ENCODE measurements around the gene ATP6AP1. TPM values are rescaled to one million over a fixed set of nuclear protein-coding genes. Genes with fewer than 3 reads are reported as not detected.

The ATP6AP1 gene
- polyA plus RNA-seq, 4 donors: 90.0 to 165 (median 151) TPM

DNA sequence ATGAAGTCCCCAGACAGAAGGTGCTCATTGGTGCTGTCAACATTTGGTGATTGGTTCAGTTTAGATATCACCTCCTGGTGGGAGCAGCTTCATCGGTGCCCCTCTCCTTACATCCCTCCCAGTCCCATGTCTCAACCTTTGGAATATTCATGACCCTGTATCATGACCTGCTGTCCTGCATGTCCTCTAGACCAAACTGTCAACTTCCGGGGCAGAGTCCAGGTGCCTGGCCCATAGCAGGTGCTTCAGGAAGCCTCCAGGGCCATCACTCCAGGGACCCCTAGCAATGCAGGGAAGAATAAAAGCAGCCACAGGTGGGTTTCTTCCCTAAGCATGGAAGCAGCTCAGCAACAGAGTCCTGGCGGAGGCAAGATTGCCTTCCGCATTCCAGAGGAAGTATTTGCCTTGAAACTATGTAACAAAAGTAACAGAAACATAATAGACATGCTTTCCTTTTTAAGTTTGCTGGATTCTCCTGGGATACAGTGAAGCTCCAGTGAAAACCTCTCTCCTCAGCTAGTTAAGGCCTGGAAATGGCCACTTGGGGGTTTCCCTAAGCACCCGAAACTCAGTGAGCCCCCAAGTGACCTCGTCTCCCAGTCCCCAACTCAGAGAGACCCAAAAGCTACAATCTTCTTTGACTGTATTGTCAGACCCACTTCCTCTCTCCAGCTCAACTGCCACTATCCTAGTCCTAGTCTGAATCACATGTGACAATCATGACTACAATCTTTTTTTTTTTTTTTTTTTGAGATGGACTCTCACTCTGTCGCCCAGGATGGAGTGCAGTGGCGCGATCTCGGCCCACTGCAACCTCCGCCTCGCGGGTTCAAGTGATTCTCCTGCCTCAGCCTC lies 1.3 kb upstream of the ATP6AP1 start:
- no peak for DNase-seq (ENCODE audit: low read depth in 4 of 4, low spot score in 3 of 4)

DNA sequence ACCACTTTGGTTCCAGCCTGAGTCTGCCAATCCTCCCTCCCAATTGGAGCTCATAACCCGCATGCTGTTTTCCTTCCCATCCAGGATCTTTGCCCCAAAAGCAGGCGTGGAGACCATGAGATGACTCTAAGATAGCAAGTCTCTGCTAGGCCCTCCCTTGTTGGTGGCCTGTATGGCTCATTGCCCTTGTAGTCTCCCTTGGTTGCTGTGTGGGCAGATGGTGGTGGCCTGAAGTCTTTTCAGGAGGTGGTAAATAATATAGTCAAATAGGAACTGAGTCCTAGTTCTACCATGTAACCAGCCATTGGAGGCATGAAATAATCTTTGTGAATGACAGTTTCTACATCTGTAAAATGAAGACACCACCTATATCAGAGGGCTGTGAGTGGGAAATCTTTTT lies 1.2 kb downstream of the ATP6AP1 start:
- no peak for DNase-seq (ENCODE audit: low read depth in 4 of 4, low spot score in 3 of 4)

DNA sequence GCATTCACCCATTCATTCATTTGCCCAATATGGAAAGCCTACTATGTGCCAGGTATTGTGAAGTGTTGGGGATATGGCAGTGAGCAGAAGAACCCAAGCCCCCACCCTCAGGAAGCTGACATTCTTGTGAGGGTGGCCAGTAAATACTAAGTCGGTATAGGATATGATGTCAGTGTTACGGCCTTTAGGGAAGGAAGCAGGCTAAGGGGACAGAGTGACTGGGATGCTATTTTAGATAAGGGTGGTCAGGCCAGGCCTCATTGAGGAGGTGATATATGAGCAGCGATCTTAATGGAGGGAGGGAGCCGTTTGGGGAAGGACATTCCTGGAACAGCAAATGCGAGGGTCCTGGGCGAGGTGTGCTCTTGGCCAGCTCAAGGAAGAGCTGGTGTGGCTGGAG lies 2.0 kb downstream of the ATP6AP1 start:
- DNase-seq (ENCODE audit: low read depth in 4 of 4, low spot score in 3 of 4): no peak

DNA sequence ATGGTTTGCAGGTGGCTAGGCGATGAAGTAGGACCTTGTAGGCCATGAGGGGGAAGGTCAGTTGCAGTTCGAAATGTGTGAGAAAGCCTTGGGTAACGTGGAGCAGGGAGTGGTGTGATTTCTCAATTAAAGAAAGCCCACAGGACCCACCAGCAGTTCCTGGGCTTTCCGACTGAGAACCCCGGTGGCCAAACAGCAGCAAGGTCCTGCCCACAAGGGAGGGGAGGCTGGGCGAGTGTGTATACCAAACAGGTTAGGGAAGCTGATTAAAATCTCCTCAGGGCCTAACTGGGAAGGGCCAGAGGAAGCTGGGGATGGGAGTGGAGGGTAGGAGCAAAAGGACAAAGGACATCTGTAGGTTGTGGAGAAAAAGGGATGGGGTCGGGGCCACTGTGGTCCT lies 2.4 kb downstream of the ATP6AP1 start:
- DNase-seq (ENCODE audit: low read depth in 4 of 4, low spot score in 3 of 4): no peak

DNA sequence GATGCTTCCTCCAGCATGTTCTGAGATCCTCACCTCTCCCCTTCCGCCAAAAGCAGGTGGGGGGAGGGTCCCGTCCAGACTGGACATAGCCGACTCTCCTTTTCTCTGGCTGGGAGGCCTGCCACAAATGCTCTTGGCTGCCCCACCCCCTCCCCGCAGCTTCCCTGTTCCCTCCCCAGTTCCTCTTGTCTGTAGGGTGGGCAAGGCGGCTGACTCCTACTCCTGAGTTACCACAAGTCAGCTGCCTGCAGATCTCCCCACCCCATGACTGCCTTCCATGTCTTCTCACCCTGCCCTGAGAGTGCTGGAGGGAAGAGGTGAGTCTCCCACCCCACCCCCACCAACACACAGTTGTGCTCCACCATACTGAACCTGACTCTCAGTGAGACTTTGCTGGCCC lies 2.9 kb downstream of the ATP6AP1 start:
- DNase-seq (ENCODE audit: low read depth in 4 of 4, low spot score in 3 of 4): no peak

DNA sequence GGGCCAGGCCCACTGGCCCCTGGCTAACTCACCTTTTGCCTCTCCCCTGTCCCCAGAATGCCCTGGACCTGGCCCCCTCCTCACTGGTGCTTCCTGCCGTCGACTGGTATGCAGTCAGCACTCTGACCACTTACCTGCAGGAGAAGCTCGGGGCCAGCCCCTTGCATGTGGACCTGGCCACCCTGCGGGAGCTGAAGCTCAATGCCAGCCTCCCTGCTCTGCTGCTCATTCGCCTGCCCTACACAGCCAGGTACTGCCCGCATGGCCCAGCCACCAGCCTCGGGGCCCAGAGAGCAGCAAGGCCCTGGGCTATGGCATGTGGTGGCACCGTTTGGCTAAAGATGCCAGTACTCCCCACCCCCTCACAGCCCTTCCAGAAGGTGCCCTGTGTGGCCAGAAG lies 3.7 kb downstream of the ATP6AP1 start:
- no peak for DNase-seq (ENCODE audit: low read depth in 4 of 4, low spot score in 3 of 4)

DNA sequence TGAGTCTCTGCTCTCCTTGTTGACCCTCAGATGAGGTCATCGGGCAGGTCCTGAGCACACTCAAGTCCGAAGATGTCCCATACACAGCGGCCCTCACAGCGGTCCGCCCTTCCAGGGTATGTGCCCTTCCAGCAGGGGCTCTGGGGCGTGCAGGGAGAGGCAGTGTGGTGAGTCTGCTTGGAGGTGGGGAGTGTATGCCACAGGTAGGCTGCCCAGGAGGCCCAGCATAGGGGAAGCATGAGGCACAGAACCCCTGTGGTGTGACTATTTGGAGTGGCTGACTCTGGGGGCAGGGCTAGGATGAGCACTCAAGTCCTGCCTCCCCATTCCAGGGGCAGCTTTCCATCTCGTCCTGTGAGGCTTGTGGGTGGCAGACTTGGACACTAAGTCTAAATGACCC lies 5.1 kb downstream of the ATP6AP1 start:
- no peak for DNase-seq (ENCODE audit: low read depth in 4 of 4, low spot score in 3 of 4)

DNA sequence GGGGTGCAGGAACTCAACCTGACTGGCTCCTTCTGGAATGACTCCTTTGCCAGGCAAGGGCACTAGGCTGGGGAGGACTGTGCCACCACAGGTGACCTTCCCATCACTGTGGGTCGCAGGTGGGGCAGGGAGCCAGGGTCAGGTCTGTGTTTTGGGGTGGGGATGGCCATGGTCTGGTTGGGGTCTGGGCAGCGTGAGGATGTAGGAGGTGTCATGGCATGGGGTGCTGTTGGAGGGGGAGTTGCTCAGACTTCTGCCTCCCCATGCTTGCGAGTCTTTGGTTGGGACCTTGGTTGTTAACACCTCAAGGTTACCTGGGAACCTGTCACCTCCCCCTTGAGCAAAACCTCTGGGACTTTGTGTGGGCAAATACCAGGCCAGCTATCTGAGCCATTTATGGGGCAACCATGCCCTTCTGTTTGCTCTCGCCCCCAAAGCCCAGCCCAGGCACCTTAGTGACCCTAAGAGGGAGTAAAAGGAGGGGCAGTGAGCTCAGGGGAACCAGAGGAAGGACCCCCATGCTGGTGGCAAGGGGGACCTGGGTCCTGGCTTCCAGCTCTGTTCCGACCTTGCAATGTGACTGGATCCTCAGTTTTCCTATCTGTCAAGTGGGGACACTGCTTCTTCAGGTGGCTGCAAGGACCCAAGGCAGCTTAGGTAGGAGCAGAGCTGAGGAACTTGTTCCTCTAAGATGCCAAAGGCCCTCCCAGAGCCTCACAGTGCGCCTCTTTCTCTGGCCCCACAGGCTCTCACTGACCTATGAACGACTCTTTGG lies 6.1 kb downstream of the ATP6AP1 start:
- DNase-seq (ENCODE audit: low read depth in 4 of 4, low spot score in 3 of 4): no peak

DNA sequence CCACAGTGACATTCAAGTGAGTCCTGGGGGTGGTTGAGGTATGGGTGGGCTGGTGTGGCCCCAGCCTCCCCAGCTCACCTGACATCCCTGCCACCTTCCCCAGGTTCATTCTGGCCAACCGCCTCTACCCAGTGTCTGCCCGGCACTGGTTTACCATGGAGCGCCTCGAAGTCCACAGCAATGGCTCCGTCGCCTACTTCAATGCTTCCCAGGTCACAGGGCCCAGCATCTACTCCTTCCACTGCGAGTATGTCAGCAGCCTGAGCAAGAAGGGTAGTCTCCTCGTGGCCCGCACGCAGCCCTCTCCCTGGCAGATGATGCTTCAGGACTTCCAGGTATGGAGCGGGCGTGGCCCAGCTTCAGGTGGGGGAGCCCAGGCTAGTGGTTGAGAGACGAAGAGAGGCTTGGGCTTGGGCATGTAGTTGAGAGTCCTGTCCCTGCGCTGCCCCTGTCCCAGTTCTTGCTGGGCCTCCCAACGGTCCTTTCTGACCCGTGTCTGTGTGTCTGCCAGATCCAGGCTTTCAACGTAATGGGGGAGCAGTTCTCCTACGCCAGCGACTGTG lies 6.8 kb downstream of the ATP6AP1 start:
- no peak for DNase-seq (ENCODE audit: low read depth in 4 of 4, low spot score in 3 of 4)

DNA sequence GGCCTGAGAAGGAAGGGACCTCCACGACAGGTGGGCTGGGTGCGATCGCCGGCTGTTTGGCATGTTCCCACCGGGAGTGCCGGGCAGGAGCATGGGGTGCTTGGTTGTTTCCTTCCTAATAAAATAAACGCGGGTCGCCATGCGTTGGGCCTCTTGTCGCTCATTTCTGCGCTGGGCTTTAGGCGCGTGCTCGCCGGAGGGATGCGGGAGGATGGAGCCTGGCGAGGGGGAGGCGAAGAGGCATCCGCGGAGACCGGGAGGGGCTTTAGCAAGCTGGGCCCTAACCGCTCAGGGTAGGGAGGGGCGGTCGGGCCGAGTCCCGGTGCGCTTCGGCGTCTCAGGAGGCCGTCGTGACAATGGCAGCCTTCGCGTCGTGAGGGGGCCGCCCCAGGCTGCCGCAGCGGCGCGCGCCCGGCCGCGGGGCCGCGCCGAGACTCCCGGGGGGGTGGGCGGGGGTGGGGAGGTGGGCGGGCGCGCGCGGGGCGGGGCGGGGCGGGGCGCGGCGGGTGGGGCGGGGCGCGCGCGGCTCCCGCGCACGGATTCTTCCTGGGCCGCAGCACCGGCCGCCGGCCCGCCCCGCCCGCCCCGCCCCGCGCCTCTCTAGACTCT lies 8.0 kb downstream of the ATP6AP1 start:
- DNase-seq (ENCODE audit: low read depth in 4 of 4, low spot score in 3 of 4): no peak

DNA sequence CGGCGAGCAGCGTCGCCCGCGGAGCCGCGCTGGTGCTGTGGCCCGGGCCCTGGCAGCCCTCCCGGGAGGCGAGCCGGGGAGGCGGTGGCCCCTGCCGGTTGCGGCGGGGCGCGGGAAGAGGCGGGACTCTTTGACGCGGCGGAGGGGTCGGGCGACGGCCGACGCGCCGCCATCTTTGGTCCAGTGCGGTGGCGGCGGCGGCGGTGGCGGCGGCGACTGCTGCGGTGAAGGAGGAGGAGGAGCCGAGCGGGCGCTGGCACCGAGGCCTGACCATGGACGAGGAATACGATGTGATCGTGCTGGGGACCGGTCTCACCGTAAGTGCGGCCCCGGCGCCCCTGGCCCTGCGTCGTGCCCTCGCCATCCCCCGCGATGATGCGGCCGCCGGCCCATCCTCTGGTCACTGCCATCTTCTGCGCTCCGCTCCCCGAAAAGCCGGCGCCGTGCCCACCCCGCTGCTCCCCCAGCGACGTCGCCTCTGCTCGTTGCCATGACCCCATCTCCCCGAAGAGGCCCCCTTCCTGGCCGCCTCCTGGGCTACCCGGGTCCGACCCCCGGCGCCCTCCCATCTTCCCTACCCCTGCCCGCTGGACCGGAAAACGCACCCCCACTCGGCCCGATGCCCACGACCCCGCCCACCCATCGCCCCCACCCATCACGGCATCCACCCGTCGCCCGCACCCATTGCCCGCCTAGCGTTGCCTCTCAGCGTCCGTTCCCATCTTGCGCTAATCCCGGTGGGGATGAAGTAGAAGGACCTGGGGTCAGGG lies 8.7 kb downstream of the ATP6AP1 start, which contains the start of gene GDI1:
GDI1 (plus strand) TSS at position 172 of the 770 bp plus-strand sequence; CDS start at position 273, 101 bp downstream.
- DNase-seq (ENCODE audit: low read depth in 4 of 4, low spot score in 3 of 4): no peak

DNA sequence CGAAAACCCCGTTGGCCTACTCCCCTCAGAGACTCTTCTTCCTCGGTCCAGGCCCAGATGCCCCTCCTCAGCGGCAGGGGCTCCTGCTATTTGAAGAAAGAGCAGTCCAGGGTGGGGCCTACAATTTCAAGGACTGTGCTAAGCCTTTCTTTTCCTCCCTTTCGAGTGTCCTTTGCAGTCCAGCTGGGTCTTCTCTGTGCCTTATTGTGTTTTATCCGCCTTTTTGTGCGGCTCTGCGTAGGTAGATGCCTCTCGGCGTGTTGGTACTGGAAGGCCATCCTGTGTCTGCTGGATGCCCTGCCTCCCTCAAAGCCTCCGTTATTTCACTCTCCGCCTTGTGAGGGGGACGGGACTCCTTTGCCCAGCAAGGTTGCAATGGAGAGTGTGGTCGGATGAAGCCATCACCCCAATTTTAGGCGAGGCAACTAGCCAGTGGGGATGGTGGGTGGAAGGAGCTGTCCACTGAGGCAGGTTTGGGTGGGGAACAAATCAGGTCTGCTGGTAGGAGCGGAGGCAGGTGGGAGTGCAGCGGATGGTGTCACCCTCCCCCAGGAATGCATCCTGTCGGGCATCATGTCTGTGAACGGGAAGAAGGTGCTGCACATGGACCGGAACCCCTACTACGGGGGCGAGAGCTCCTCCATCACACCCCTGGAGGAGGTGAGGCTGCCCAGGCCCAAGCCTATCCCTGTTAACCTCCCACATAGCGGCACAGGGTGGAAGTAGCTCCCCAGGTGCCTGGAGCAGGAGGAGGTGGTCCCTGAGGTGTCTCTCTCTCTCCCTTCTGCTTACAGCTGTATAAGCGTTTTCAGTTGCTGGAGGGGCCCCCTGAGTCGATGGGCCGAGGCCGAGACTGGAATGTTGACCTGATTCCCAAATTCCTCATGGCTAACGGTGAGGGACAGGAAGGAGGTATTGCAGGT lies 9.8 kb downstream of the ATP6AP1 start:
- DNase-seq (ENCODE audit: low read depth in 4 of 4, low spot score in 3 of 4): no peak

DNA sequence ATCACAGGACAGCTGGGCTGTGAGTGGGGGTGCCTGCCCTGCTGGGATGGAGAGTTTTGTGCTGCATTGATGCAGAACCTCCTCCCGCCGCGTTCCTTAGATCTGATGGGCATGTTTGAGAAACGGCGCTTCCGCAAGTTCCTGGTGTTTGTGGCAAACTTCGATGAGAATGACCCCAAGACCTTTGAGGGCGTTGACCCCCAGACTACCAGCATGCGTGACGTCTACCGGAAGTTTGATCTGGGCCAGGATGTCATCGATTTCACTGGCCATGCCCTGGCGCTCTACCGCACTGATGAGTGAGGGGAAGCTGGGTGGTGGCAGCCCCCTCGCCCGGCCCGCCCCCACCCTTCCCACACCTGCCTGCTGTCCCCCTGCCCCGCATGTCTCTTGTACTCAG lies 11.4 kb downstream of the ATP6AP1 start:
- DNase-seq (ENCODE audit: low read depth in 4 of 4, low spot score in 3 of 4): no peak

DNA sequence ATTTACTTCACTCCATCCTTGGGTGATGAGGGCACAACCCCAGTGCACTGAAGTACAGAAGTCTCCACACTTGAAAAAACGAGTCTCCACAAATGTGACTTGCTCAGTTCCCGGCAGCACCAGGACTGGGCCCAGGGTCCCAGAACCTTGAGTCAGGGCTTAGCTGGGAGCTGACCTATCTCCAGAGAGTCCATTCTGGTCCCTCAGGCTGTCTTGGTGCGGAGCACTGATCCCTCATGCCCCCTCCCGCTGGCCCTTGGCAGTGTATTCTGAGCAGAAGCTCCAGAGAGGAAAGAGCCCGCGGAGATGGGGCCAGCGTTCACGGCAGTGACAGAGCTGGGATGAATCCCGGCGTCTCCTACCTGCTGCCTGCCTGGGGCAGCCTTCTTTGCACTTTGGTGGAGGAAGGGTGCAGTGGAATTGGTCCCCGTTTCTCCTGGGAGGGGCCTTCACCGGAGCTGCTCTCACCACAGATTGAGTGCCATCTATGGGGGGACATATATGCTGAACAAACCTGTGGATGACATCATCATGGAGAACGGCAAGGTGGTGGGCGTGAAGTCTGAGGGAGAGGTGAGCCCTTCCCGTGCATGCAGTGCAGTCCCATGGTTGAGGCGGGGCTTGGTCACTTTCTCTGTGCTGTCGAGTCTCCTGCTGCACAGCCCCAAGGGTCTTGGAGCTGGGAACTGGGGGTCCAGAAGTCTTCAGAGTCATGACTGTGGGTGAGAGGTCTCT lies 12.3 kb downstream of the ATP6AP1 start:
- no peak for DNase-seq (ENCODE audit: low read depth in 4 of 4, low spot score in 3 of 4)

DNA sequence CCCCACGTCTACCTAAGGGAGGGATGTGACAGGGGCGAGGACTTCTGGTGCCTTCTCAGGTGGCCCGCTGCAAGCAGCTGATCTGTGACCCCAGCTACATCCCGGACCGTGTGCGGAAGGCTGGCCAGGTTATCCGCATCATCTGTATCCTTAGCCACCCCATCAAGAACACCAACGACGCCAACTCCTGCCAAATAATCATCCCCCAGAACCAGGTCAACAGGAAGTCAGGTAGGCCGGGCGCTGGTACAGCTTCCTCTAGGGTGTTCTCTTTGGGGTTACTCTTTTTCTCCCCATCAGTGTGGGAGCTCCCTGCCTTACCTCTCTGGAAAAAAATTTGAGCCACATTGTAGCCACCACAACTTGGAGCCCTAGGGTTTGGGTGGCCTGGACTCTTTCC lies 13.1 kb downstream of the ATP6AP1 start:
- DNase-seq (ENCODE audit: low read depth in 4 of 4, low spot score in 3 of 4): no peak

DNA sequence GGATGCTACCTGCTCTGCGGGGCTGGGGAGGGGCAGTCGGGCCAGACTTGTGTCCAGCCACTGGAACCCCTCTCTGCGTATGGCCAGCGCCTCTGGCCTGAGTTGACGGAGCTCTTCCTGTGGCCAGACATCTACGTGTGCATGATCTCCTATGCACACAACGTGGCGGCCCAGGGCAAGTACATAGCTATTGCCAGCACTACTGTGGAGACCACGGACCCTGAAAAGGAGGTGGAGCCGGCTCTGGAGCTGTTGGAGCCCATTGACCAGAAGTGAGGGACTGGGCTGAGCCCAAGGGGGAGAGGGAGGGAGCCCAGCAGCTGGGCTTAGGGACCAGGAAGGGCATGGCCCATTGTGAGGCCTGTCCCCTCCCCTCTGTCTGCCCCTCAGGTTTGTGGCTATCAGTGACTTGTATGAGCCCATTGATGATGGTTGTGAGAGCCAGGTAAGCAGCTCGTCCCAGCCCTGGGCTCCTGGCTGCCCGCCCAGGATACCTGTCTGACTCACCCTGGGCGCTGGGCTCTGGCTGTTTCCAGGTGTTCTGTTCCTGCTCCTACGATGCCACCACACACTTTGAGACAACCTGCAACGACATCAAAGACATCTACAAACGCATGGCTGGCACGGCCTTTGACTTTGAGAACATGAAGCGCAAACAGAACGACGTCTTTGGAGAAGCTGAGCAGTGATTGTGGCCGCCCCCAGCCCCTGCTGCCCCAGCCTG lies 13.7 kb downstream of the ATP6AP1 start:
- DNase-seq (ENCODE audit: low read depth in 4 of 4, low spot score in 3 of 4): no peak

DNA sequence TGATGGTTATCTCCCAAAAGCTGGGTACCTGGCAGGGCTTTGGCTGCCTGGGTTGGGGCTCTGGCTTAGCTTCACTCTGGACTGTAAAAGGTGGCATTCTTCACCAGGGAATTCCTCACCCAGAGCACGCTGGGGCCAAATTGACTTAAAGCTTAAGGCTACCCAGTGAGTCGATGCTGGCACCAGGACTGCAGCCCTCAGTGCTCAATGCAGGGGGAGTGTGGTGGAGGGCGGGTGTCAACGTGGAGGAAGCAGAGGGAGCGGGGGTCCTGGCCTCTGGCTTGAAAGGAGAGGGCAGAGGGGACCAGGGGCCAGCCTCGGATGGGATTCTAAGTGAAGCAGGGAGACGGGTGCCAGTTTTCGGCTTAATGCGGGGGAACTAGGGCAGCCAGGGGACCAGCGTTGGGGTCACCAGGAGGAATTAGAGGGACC lies 15.0 kb downstream of the ATP6AP1 start:
- no peak for DNase-seq (ENCODE audit: low read depth in 4 of 4, low spot score in 3 of 4)
